K562 (cell line): ENCODE results near the gene CAPN3. TPM values are rescaled to one million over a fixed set of nuclear protein-coding genes. Genes with fewer than 3 reads are reported as not detected.

Experiments
- ATAC-seq: fragments of 200-7000 bp; cut with Tn5 transposase; 3 replicates; pipeline ENCODE4 v1.9.1; 2020; ENCODE audit warnings: moderate library complexity
- BruUV-seq: library from RNA; stranded (reverse); fragments of 400-500 nt; replicated peaks from 2 replicates; lab custom pipeline; 2021; lab: Mats Ljungman, UMichigan
- CTCF ChIA-PET: fragments of 300-600 bp; formaldehyde crosslinking; extraction: SDS; loops from one replicate; lab custom pipeline; 2021; ENCODE audit warnings: low intra/inter-chr PET ratio; lab: Yijun Ruan, JAX
- POLR2A ChIA-PET: fragments of 300-600, 350-650 bp; sonication (Branson Sonifier 250); formaldehyde crosslinking; extraction: SDS; loops from one replicate; lab custom pipeline; 2021; ENCODE audit warnings: antibody characterized with exemption, inconsistent platforms; lab: Yijun Ruan, JAX
- DNase-seq, 4 experiments: peaks; one replicate each; pipeline versions ENCODE4 v3.0.0 to v3.0.0-alpha.2; 2011 to 2018; ENCODE audit warnings: low spot score in 3 of 4, mixed read lengths in 3 of 4; ENCODE audit errors: extremely low read depth in 1 of 4
- FAIRE-seq: peaks from 2 replicates; lab custom pipeline; 2011; peaks lifted over from hg19 to GRCh38; lab: Jason Lieb, UNC
- H2AFZ ChIP-seq: 2 replicates; pipeline ENCODE4 v1.6.0; 2011; ENCODE audit warnings: low read depth, low read length, control low read depth, inconsistent platforms
- H3K27ac ChIP-seq: fragments of 200-600 bp; 3 replicates; pipeline ENCODE4 v1.8.0; 2011; ENCODE audit warnings: low read depth, mild to moderate bottlenecking, control low read depth, inconsistent platforms, low read length, moderate library complexity, mixed read lengths; ENCODE audit errors: extremely low read depth
- H3K27me3 ChIP-seq, 2 experiments: fragments of 300-600 bp in 1 of 2; 2 replicates in 1 of 2; 3 replicates in 1 of 2; pipeline versions ENCODE4 v1.6.0 to v1.8.0; 2011; ENCODE audit warnings: inconsistent platforms in 2 of 2, low read length in 2 of 2, mild to moderate bottlenecking in 1 of 2, mixed read lengths in 1 of 2, moderate library complexity in 1 of 2; ENCODE audit not compliant: control insufficient read depth in 2 of 2, insufficient read depth in 2 of 2
- H3K36me3 ChIP-seq: fragments of 300-600 bp; 3 replicates; pipeline ENCODE4 v1.8.0; 2011; ENCODE audit warnings: mild to moderate bottlenecking, low read length, inconsistent platforms; ENCODE audit not compliant: control insufficient read depth, insufficient read depth
- H3K4me1 ChIP-seq, 2 experiments: fragments of 200-600 bp in 1 of 2; replicated peaks in 1 of 2; 2 replicates in 1 of 2; 3 replicates in 1 of 2; pipeline versions ENCODE4 v1.5.1 to v1.8.0; 2011; ENCODE audit warnings: inconsistent platforms in 2 of 2, low read length in 2 of 2, mild to moderate bottlenecking in 1 of 2, mixed read lengths in 1 of 2, moderate library complexity in 1 of 2; ENCODE audit not compliant: control insufficient read depth in 2 of 2, insufficient read depth in 2 of 2
- H3K4me2 ChIP-seq: 2 replicates; pipeline ENCODE4 v1.6.1; 2011; ENCODE audit warnings: low read length, control low read depth, inconsistent platforms, mixed read lengths; ENCODE audit not compliant: insufficient read depth
- H3K4me3 ChIP-seq: fragments of 200-600 bp; sonication (generic), shearing (Covaris generic); 2 replicates; pipeline ENCODE4 v1.5.1; 2016; ENCODE audit warnings: control low read depth, inconsistent platforms
- H3K79me2 ChIP-seq: fragments of 200-600 bp; 3 replicates; pipeline ENCODE4 v1.8.0; 2011; ENCODE audit warnings: low read length, inconsistent platforms; ENCODE audit not compliant: control insufficient read depth, insufficient read depth
- H3K9ac ChIP-seq, 2 experiments: 2 replicates each; pipeline versions ENCODE4 v1.6.0 to v1.6.1; 2011; ENCODE audit warnings: low read depth in 2 of 2, low read length in 2 of 2, control low read depth in 1 of 2, inconsistent platforms in 1 of 2, mild to moderate bottlenecking in 1 of 2, mixed read lengths in 1 of 2; ENCODE audit not compliant: insufficient read depth in 1 of 2
- H3K9me1 ChIP-seq: one replicate; pipeline ENCODE4 v1.6.0; 2011; ENCODE audit warnings: inconsistent platforms, mild to moderate bottlenecking, low read length, moderate library complexity; ENCODE audit not compliant: control insufficient read depth, insufficient read depth
- H3K9me3 ChIP-seq: replicated peaks from 2 replicates; pipeline ENCODE4 v1.5.1; 2011; ENCODE audit warnings: low read depth, low read length, inconsistent platforms; ENCODE audit not compliant: control insufficient read depth, insufficient read depth
- H4K20me1 ChIP-seq: replicated peaks from 2 replicates; pipeline ENCODE4 v1.6.1; 2011; ENCODE audit warnings: low read length, inconsistent platforms, mixed read lengths; ENCODE audit not compliant: control insufficient read depth, insufficient read depth
- CAMTA2 ChIP-seq: fragments of 250-450 bp; sonication (Bioruptor Pico); conservative IDR thresholded peaks from 2 replicates; pipeline ENCODE4 v1.5.1; 2022
- CTBP1 ChIP-seq: fragments of 450-650 bp; IDR thresholded peaks from 2 replicates; pipeline ENCODE4 v1.6.1; 2016; ENCODE audit warnings: borderline replicate concordance
- DACH1 ChIP-seq: fragments of 450-650 bp; IDR thresholded peaks from 2 replicates; pipeline ENCODE4 v1.6.1; 2018; ENCODE audit not compliant: partially characterized antibody
- EHMT2 ChIP-seq: fragments of 450-650 bp; IDR thresholded peaks from 2 replicates; pipeline ENCODE4 v1.6.1; 2018; ENCODE audit warnings: antibody characterized with exemption
- ETS1 ChIP-seq: conservative IDR thresholded peaks from 2 replicates; pipeline ENCODE4 v1.6.1; 2011; ENCODE audit warnings: low read depth, mild to moderate bottlenecking, low read length; ENCODE audit not compliant: control insufficient read depth
- FOXP1 ChIP-seq: sonication (generic); formaldehyde crosslinking; IDR thresholded peaks from 2 replicates; pipeline ENCODE4 v1.8.0; 2022; ENCODE audit warnings: mild to moderate bottlenecking, missing genetic modification reagents
- HLTF ChIP-seq: fragments of 450-650 bp; IDR thresholded peaks from 2 replicates; pipeline ENCODE4 v1.6.1; 2016
- NR2C2 ChIP-seq, 2 experiments: fragments of 200-800 bp in 1 of 2; sonication (Bioruptor generic) in 1 of 2; sonication (generic) in 1 of 2; formaldehyde crosslinking in 1 of 2; IDR thresholded peaks; 2 replicates each; pipeline versions ENCODE4 v1.6.1 to v1.8.0; 2016 to 2022; ENCODE audit warnings: mild to moderate bottlenecking in 1 of 2, missing compliant biosample characterization in 1 of 2, missing genetic modification characterization in 1 of 2, missing genetic modification reagents in 1 of 2
- RBM15 ChIP-seq: fragments of 200-400 bp; formaldehyde crosslinking; IDR thresholded peaks from 2 replicates; pipeline ENCODE4 v1.6.1; 2018; ENCODE audit warnings: mild to moderate bottlenecking, low read length, moderate library complexity; ENCODE audit not compliant: insufficient read depth
- RBM17 ChIP-seq: fragments of 200-400 bp; formaldehyde crosslinking; IDR thresholded peaks from 2 replicates; pipeline ENCODE4 v1.6.1; 2017; ENCODE audit warnings: low read depth, mild to moderate bottlenecking, low read length, borderline replicate concordance
- TARDBP ChIP-seq: fragments of 450-650 bp; IDR thresholded peaks from 2 replicates; pipeline ENCODE4 v1.6.1; 2016
- TEAD2 ChIP-seq: fragments of 450-650 bp; IDR thresholded peaks from 2 replicates; pipeline ENCODE4 v1.6.1; 2016; ENCODE audit warnings: missing genetic modification characterization, control low read depth, missing compliant biosample characterization
- WGBS: fragments of 100-300 bp; shearing (Covaris generic); methylation state at CpG from one replicate; pipeline ENCODE4 v1.1.6; 2016; ENCODE audit warnings: low coverage, mixed read lengths; ENCODE audit not compliant: insufficient coverage; ENCODE audit errors: missing lambda C conversion rate; 5-methylcytosine and 5-hydroxymethylcytosine counted together
- in situ Hi-C: fragments of 300-500 bp; cut with MboI; formaldehyde crosslinking; loops from 4 replicates; pipeline ENCODE4 v1.15.0; 2018; ENCODE audit warnings: inconsistent platforms, mixed read lengths
- intact Hi-C: fragments of 100-400 bp; cut with micrococcal nuclease; formaldehyde crosslinking; loops from 2 replicates; pipeline ENCODE4 v1.14.2; 2022
- polyA plus RNA-seq, 8 experiments: library from polyadenylated mRNA; depleted of rRNA in 4 of 8; stranded (reverse) in 5 of 8; unstranded in 3 of 8; fragments of >200 nt; fragmentation: Nextera tagmentation in 2 of 8; fragmentation: Illumina TruSeq in 1 of 8; extraction: Ambion mirVana in 2 of 8; extraction: Trizol in 1 of 8; gene quantifications; 2 replicates each; pipeline versions ENCODE4 v1.2.1 to v1.2.3, GENCODE V29; 2011 to 2014; ENCODE audit warnings: inconsistent platforms in 1 of 8, missing spikeins in 1 of 8
- total RNA-seq, 7 experiments: library from RNA; depleted of rRNA in 6 of 7; stranded (reverse); fragments of >200 nt in 6 of 7; fragmentation: Illumina TruSeq in 2 of 7; extraction: Trizol in 2 of 7; gene quantifications; 2 replicates each; pipeline versions ENCODE4 v1.2.1 to v1.2.3, GENCODE V29; 2011 to 2021; ENCODE audit warnings: low replicate concordance in 1 of 7
- TF ChIP-seq, protein P1 (sequence below): fragments of 250-450 bp; sonication (Bioruptor Pico); IDR thresholded peaks from 2 replicates; pipeline ENCODE4 v1.4.0; 2020; ENCODE audit warnings: borderline replicate concordance
- TF ChIP-seq, protein P2 (sequence below), 2 experiments: fragments of 450-650 bp in 1 of 2; IDR thresholded peaks; 2 replicates each; pipeline ENCODE4 v1.6.1; 2011 to 2017; ENCODE audit warnings: low read depth in 2 of 2, antibody characterized with exemption in 1 of 2, borderline replicate concordance in 1 of 2, low read length in 1 of 2, mild to moderate bottlenecking in 1 of 2, mixed read lengths in 1 of 2; ENCODE audit not compliant: control insufficient read depth in 1 of 2
- TF ChIP-seq, protein P3 (sequence below): fragments of 450-650 bp; IDR thresholded peaks from 2 replicates; pipeline ENCODE4 v1.6.1; 2017; ENCODE audit warnings: antibody characterized with exemption

CAPN3 gene
- total and polyA plus RNA-seq, 9 of the 15 experiments (the other 6 are each of a cell fraction or from before 2014, with no cell fraction given) = 0.03 to 0.34 (median 0.20) TPM; not detected in 2

DNA sequence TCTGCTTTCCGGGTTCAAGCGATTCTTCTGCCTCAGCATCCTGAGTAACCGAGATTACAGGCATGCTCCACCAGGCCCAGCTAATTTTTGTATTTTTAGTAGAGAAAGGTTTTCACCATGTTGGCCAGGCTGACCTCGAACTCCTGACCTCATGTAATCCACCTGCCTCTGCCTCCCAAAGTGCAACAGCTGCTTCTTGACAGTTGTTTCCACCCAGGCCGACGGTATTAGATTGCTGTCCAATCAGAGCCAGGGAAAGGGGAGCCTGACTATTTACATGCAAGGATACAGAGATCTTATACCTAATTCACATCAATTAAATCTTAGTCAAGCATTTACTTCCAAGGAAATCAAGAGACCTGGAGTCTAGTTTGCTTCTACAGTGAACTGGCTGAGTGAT is 4.0 kb upstream of the CAPN3 start:
- H2AFZ ChIP-seq = no peak overlapping the region
- H3K27ac ChIP-seq = no peak overlapping the region
- ATAC-seq = no peak
- H3K4me3 ChIP-seq = no peak overlapping the region
- no peaks in the 10 kb centered on the region for H3K36me3 ChIP-seq
- intact Hi-C loops = no loop called here
- no peak for DNase-seq
- ChIA-PET POLR2A (interaction anchor here (0.8 kb wide), 1 partner anchor 69 kb away, joined by 3 read pairs; no protein-coding TSS in a partner anchor), CTCF (interaction anchor here (0.6 kb wide), 1 partner anchor 23 kb away, joined by 3 read pairs; no protein-coding TSS in a partner anchor)
- no peak for FAIRE-seq
- in situ Hi-C loops = no loop called here
- no peaks in the 10 kb centered on the region for H3K79me2 ChIP-seq
- BruUV-seq = no TSS peak
- no peaks in the 10 kb centered on the region for H3K9me1 ChIP-seq
- WGBS = 15% methylated on average over 6 of the region's 6 CpGs
- no peaks in the 10 kb centered on the region for H3K9me3 ChIP-seq
- no peaks in the 10 kb centered on the region for H4K20me1 ChIP-seq
- H3K4me2 ChIP-seq = no peak overlapping the region
- H3K9ac ChIP-seq = no peak overlapping the region
- H3K4me1 ChIP-seq = 0 out of 5 replicates have a peak, but pooled peaks cover 0 to 2% of the 10 kb centered on the region in 2 experiments
- H3K27me3 ChIP-seq = peaks cover 0 to 12% of the 10 kb centered on the region in 2 experiments; a peak in 1 of 5 replicates
- TF ChIP-seq, protein P1, sequence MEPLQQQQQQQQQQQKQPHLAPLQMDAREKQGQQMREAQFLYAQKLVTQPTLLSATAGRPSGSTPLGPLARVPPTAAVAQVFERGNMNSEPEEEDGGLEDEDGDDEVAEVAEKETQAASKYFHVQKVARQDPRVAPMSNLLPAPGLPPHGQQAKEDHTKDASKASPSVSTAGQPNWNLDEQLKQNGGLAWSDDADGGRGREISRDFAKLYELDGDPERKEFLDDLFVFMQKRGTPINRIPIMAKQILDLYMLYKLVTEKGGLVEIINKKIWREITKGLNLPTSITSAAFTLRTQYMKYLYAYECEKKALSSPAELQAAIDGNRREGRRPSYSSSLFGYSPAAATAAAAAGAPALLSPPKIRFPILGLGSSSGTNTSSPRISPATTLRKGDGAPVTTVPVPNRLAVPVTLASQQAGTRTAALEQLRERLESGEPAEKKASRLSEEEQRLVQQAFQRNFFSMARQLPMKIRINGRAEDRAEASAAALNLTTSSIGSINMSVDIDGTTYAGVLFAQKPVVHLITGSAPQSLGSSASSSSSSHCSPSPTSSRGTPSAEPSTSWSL (CRISPR knock-in tag) = no peak
- no peak for TF ChIP-seq CTBP1
- TF ChIP-seq RBM15 = no peak
- TF ChIP-seq TARDBP = no peak
- TF ChIP-seq DACH1 = no peak
- TF ChIP-seq NR2C2 (CRISPR knock-in tag; IDR thresholded peaks at IDR 0.05) = no peak
- TF ChIP-seq NR2C2 (tag; IDR thresholded peaks at IDR 0.05) = no peak
- no peak for TF ChIP-seq HLTF
- no peak for TF ChIP-seq RBM17
- TF ChIP-seq, protein P2, sequence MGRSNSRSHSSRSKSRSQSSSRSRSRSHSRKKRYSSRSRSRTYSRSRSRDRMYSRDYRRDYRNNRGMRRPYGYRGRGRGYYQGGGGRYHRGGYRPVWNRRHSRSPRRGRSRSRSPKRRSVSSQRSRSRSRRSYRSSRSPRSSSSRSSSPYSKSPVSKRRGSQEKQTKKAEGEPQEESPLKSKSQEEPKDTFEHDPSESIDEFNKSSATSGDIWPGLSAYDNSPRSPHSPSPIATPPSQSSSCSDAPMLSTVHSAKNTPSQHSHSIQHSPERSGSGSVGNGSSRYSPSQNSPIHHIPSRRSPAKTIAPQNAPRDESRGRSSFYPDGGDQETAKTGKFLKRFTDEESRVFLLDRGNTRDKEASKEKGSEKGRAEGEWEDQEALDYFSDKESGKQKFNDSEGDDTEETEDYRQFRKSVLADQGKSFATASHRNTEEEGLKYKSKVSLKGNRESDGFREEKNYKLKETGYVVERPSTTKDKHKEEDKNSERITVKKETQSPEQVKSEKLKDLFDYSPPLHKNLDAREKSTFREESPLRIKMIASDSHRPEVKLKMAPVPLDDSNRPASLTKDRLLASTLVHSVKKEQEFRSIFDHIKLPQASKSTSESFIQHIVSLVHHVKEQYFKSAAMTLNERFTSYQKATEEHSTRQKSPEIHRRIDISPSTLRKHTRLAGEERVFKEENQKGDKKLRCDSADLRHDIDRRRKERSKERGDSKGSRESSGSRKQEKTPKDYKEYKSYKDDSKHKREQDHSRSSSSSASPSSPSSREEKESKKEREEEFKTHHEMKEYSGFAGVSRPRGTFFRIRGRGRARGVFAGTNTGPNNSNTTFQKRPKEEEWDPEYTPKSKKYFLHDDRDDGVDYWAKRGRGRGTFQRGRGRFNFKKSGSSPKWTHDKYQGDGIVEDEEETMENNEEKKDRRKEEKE (IDR thresholded peaks at IDR 0.05; ENCODE audit: borderline replicate concordance in 1 of 2, control insufficient read depth in 1 of 2, low read depth in 2 of 2, low read length in 1 of 2) = no peak
- TF ChIP-seq, protein P3, sequence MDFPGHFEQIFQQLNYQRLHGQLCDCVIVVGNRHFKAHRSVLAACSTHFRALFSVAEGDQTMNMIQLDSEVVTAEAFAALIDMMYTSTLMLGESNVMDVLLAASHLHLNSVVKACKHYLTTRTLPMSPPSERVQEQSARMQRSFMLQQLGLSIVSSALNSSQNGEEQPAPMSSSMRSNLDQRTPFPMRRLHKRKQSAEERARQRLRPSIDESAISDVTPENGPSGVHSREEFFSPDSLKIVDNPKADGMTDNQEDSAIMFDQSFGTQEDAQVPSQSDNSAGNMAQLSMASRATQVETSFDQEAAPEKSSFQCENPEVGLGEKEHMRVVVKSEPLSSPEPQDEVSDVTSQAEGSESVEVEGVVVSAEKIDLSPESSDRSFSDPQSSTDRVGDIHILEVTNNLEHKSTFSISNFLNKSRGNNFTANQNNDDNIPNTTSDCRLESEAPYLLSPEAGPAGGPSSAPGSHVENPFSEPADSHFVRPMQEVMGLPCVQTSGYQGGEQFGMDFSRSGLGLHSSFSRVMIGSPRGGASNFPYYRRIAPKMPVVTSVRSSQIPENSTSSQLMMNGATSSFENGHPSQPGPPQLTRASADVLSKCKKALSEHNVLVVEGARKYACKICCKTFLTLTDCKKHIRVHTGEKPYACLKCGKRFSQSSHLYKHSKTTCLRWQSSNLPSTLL = no peak
- TF ChIP-seq TEAD2 = no peak
- no peak for TF ChIP-seq CAMTA2 (CRISPR knock-in tag)
- no peak for TF ChIP-seq ETS1
- TF ChIP-seq FOXP1 (CRISPR knock-in tag) = no peak
- no peak for TF ChIP-seq EHMT2
